ENCODE data around the gene WWP2. TPM values are rescaled to one million over a fixed set of nuclear protein-coding genes. Genes with fewer than 3 reads are reported as not detected.

The WWP2 gene
- total RNA-seq, 6 donors from 2014 or later = 59.5 to 125 (median 82.3) TPM

DNA sequence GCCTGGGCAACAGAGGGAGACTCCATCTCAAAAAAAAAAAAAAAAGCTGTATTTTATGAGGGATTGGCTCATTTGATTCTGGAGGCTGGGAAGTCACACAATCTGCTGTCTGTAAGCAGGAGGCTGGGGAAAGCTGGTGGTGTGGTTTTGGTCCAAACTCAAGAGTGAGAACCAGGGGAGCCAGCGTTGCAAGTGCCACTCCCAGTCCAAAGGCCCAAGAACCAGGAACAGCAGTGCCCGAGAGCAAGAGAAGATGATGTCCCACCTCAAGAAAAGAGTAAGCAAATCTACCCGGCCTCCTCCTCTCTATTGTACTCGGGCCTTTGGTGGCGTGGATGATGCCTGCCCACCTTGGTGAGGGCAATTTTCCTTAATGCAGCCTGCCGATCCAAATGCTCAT, 30.0 kb upstream of the WWP2 start:
- H3K9me3 ChIP-seq = no peaks in the 10 kb centered on the region
- DNase-seq = no peak
- H3K36me3 ChIP-seq = no peaks in the 10 kb centered on the region
- H3K27me3 ChIP-seq = no peaks in the 10 kb centered on the region
- WGBS, 2 donors = 94 to 99% methylated on average over 6 of the region's 6 CpGs
- no peak overlapping the region for H3K4me3 ChIP-seq
- TF ChIP-seq POLR2AphosphoS5 (IDR thresholded peaks at IDR 0.05) (no peak), EP300 (IDR thresholded peaks at IDR 0.05) (no peak), POLR2A (IDR thresholded peaks at IDR 0.05) (no peak)
- TF ChIP-seq, protein P1, sequence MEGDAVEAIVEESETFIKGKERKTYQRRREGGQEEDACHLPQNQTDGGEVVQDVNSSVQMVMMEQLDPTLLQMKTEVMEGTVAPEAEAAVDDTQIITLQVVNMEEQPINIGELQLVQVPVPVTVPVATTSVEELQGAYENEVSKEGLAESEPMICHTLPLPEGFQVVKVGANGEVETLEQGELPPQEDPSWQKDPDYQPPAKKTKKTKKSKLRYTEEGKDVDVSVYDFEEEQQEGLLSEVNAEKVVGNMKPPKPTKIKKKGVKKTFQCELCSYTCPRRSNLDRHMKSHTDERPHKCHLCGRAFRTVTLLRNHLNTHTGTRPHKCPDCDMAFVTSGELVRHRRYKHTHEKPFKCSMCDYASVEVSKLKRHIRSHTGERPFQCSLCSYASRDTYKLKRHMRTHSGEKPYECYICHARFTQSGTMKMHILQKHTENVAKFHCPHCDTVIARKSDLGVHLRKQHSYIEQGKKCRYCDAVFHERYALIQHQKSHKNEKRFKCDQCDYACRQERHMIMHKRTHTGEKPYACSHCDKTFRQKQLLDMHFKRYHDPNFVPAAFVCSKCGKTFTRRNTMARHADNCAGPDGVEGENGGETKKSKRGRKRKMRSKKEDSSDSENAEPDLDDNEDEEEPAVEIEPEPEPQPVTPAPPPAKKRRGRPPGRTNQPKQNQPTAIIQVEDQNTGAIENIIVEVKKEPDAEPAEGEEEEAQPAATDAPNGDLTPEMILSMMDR (IDR thresholded peaks at IDR 0.05) = no peak
- H3K4me1 ChIP-seq = peaks cover 10 to 16% (median 10%) of the 10 kb centered on the region in 4 donors
- no peak for ATAC-seq (ENCODE audit: low FRiP score in 2 of 2)
- H3K27ac ChIP-seq = no peak overlapping the region

- ATAC-seq (ENCODE audit: low FRiP score in 2 of 2) = no peak
- no peak for DNase-seq
- Histone ChIP-seq H3K4me3 (no peak overlapping the region), H3K27me3 (no peaks in the 10 kb centered on the region), H3K4me1 (peaks cover 5 to 16% (median 9%) of the 10 kb centered on the region in 4 donors), H3K9me3 (no peaks in the 10 kb centered on the region), H3K27ac (peak overlapping the region in 2 of 4 donors; percentile 36 to 42), H3K36me3 (peaks cover 0 to 69% (median 54%) of the 10 kb centered on the region in 4 donors)
- TF ChIP-seq EP300 (IDR thresholded peaks at IDR 0.05) (no peak), POLR2A (IDR thresholded peaks at IDR 0.05) (no peak), POLR2AphosphoS5 (IDR thresholded peaks at IDR 0.05) (no peak)
- TF ChIP-seq, protein P1 (IDR thresholded peaks at IDR 0.05) = no peak
- 62 to 67% methylated on average over 8 of the region's 8 CpGs for WGBS, 2 donors
Observed at GRCh38 chr16:69741519-69741918, 20.6 kb upstream of the WWP2 start.

DNA sequence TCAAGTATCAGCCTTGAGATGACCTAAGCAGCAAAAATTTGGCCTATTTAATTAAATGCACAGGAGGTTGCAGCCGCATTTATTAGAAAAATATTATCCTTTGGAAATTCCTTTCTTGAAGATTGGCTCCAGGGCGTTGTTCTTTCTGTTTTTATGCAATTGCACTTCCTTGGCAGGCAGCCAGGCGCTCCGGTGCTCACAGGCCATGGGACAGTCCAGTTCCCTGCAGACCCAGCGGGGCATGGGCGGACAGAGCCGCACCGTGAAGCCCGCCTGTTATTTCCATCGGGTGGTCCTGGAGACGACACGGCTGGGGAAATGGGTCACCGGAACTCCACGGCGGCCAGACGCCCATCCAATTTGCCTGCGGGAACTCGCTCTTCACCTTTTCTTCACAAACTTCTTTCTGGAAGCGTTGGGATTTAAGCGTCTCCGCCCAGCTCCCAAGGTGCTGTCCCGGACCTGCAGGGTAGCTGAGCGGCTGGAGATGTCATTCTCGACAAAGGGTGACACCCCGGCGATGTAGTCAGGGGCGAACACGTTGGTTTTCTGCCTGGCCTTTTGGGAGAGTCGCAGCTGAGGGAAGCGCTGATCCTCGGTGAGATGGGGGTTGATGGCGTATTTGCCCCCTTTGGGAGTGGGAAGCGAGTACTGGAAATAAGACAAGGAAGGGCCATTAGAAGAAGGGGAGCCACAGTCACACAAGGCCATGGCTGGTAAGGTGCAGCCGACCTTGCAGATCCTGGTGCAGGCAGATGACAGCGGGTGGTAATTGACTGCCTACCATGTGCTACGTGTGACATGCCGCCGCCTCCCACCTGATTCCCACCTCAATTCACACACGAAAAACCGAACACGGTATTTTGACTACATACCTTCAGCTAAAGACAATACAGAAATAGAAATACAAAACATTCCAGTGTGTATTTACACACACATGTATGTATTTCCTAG, 19.9 kb upstream of the WWP2 start:
- ATAC-seq (ENCODE audit: low FRiP score in 2 of 2) (no peak), DNase-seq (peak; percentile 75 to 80)
- Histone ChIP-seq H3K4me3 (no peak overlapping the region), H3K4me1 (peaks cover 5 to 16% (median 9%) of the 10 kb centered on the region in 4 donors), H3K36me3 (peaks cover 0 to 76% (median 59%) of the 10 kb centered on the region in 4 donors), H3K27ac (peak overlapping the region in 1 of 4 donors; percentile 36), H3K27me3 (no peaks in the 10 kb centered on the region), H3K9me3 (no peaks in the 10 kb centered on the region)
- whole genome bisulfite sequencing, 2 donors = 79 to 84% methylated on average over 40 to 41 of the region's 41 CpGs
- TF ChIP-seq EP300 (IDR thresholded peaks at IDR 0.05) = no peak
- no peak for TF ChIP-seq POLR2AphosphoS5 (IDR thresholded peaks at IDR 0.05)
- TF ChIP-seq POLR2A (IDR thresholded peaks at IDR 0.05) = no peak
- TF ChIP-seq, protein P1 (IDR thresholded peaks at IDR 0.05) = no peak

GRCh38 chr16:69744363-69745231, 17.5 kb upstream of the WWP2 start:
- Histone ChIP-seq H3K27ac (no peak overlapping the region), H3K36me3 (peaks cover 22 to 99% (median 81%) of the 10 kb centered on the region in 4 donors), H3K9me3 (no peaks in the 10 kb centered on the region), H3K4me3 (no peak overlapping the region), H3K4me1 (peaks cover 5 to 16% (median 9%) of the 10 kb centered on the region in 4 donors), H3K27me3 (no peaks in the 10 kb centered on the region)
- no peak for ATAC-seq (ENCODE audit: low FRiP score in 2 of 2)
- 94 to 97% methylated on average over 35 of the region's 35 CpGs for WGBS, 2 donors
- no peak for TF ChIP-seq POLR2AphosphoS5 (IDR thresholded peaks at IDR 0.05)
- no peak for TF ChIP-seq POLR2A (IDR thresholded peaks at IDR 0.05)
- TF ChIP-seq, protein P1 (IDR thresholded peaks at IDR 0.05) = no peak
- TF ChIP-seq EP300 (IDR thresholded peaks at IDR 0.05) = no peak
- DNase-seq = peak in 1 of 2 donors; percentile 54

Data from upper lobe of left lung (tissue), 6 donors.